ENCODE measurements around the gene IGF1R.
A peak's percentile ranks its signal among the peaks of the same experiment; 100 is the strongest.

The IGF1R gene

DNA sequence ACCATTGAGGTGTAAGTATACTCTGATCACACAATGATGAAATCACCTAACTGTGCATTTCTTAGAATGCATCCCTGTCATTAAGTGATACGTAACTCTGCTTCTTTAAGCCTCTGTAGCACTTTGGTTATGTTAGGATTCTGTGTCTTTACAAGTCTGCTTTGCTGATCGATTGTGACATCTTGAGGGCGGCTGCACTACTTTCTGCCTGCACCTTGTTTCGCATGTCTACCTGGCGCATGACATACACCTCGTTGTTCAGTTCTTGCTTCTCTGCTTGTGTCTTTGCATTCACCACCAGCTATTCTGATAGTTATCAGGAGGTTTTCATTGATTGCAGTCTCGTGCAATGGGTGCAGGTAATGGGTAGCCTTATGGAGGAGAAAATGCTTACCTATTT is 32.7 kb downstream of the IGF1R start:
- TF ChIP-seq, protein P1, sequence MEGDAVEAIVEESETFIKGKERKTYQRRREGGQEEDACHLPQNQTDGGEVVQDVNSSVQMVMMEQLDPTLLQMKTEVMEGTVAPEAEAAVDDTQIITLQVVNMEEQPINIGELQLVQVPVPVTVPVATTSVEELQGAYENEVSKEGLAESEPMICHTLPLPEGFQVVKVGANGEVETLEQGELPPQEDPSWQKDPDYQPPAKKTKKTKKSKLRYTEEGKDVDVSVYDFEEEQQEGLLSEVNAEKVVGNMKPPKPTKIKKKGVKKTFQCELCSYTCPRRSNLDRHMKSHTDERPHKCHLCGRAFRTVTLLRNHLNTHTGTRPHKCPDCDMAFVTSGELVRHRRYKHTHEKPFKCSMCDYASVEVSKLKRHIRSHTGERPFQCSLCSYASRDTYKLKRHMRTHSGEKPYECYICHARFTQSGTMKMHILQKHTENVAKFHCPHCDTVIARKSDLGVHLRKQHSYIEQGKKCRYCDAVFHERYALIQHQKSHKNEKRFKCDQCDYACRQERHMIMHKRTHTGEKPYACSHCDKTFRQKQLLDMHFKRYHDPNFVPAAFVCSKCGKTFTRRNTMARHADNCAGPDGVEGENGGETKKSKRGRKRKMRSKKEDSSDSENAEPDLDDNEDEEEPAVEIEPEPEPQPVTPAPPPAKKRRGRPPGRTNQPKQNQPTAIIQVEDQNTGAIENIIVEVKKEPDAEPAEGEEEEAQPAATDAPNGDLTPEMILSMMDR (conservative IDR thresholded peaks at IDR 0.05; ENCODE audit: low read depth, low read length), result no peak

DNA sequence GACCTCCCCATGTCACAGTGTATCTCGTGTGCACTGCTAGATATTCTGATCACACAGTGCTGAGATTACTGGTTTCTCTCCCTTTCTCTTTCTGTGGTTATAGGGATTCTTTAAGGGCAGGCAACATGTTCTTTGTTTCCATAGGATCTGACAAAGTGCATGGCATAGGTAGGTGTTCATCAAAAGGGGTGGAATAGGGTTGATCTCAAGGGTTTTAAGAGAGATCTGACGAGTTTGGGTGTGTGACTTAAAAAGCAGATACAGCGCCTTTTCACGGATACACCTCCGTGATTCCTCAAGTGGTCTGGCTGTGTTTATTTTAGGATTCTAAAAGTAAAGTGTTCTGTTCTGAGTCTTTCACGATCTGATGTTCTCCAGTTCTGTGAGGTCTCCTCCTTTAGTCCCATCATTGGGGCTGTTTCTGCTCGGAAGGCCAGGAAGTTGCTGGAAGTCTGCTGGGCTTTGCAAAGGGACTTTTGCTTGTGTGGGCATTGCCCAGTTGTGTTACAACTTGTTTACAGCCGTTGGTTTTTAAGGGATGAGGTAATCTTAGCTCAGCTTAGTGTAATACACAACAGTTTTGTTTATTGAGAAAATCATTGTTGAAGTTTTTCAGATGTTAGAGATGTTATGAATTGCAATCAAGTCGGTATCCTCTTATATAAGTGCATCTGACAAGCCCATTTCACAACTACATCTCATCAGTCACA is 34.8 kb downstream of the IGF1R start:
- DNase-seq (ENCODE audit: low read depth), result no peak
- H3K4me3 ChIP-seq (ENCODE audit: low read depth, low read length), result no peak overlapping the region
- TF ChIP-seq, protein P1 (conservative IDR thresholded peaks at IDR 0.05; ENCODE audit: low read depth, low read length), result no peak

More for the DNA sequence above, 32.7 kb downstream of the IGF1R start:
- DNase-seq (ENCODE audit: low read depth), result no peak
- H3K4me3 ChIP-seq (ENCODE audit: low read depth, low read length), result no peak overlapping the region

DNA sequence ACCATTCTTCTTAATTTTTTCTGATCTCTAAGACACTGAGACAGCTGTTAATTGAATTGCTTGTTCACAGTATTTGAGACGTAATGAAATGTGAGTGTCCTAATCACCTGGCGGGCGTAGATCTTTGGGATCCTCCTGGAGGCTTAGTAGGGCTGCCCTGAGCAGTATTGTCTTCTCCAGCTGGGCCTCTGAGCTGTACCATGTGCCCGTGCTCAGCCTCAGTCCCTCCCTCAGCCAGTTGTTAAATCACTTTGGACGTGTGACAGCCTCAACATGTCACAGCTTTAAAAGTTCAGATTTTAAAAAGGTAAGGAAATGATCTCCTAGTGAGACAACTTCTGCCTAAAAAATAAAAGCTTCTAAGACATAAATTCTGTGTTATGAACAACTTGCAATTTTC is 35.5 kb downstream of the IGF1R start:
- TF ChIP-seq, protein P1 (conservative IDR thresholded peaks at IDR 0.05; ENCODE audit: low read depth, low read length), result no peak
- DNase-seq (ENCODE audit: low read depth), result no peak
- no peak overlapping the region for H3K4me3 ChIP-seq (ENCODE audit: low read depth, low read length)

DNA sequence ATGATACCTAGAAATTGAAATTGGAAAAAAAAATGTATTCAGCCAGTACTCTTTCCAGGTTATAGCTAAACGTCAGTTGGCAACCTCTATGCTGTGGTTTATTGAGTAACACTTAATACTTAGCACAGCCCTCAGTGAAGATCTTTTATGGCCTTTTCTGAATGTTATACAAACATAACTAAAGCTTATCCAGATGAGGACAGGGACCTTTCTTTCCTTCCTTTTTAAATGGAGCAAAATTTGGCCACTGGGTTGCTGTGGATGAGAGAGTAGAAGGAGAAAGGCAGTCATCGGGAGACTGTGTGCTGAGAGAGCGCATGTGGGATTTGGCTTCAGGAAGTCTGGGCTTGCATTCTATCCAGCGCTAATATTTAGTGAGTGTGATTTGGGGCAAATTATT is 36.1 kb downstream of the IGF1R start:
- DNase-seq (ENCODE audit: low read depth), result peak; percentile 78

DNA sequence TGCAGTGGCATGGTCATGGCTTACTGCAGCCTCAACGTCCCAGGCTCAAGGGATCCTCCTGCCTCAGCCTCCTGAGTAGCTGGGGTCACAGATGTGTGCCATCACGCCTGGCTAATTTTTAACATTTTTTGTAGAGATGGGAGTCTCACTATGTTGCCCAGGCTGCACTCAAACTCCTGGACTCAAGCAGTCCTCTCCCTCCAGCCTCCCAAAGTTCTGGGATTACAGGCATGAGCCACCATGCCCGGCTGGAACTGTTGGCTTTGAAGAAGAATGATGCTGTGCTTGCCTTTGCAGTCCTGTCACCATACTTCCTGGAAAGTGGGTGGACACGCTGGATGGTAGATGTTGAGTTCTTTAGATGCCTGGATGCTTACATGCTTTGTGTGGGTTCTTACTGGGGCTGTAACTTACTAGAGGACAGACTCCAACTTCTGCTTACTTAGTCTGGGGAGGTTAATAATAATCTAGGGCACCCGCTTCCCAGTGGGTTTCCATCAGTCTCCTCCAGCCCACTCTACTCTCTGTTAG is 36.7 kb downstream of the IGF1R start:
- TF ChIP-seq, protein P1 (conservative IDR thresholded peaks at IDR 0.05; ENCODE audit: low read depth, low read length), result no peak
- DNase-seq (ENCODE audit: low read depth), result no peak
- no peak overlapping the region for H3K4me3 ChIP-seq (ENCODE audit: low read depth, low read length)

More for the DNA sequence above, 36.1 kb downstream of the IGF1R start:
- TF ChIP-seq, protein P1 (conservative IDR thresholded peaks at IDR 0.05; ENCODE audit: low read depth, low read length), result no peak
- H3K4me3 ChIP-seq (ENCODE audit: low read depth, low read length), result no peak overlapping the region

DNA sequence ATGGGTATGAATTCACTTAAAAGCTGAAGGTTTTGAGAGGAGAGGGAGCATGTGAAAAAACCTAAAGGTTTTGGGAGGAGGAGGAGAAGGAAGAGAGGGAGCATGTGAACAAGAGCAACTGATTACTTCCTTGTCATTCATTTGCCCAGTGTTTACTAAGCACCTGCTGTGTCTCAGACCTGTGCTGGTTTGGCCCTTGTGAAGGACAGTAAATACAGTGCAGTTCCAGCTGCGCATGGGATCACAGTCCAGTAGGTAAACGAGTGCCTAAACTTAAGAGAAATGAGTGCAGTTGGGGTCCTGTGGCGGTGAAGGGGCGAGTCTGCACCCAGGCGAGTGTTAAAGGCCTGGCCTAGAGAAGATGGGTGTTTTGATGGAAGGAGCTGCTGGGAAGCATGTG is 38.6 kb downstream of the IGF1R start:
- H3K4me3 ChIP-seq (ENCODE audit: low read depth, low read length), result no peak overlapping the region
- TF ChIP-seq, protein P1 (conservative IDR thresholded peaks at IDR 0.05; ENCODE audit: low read depth, low read length), result no peak

DNA sequence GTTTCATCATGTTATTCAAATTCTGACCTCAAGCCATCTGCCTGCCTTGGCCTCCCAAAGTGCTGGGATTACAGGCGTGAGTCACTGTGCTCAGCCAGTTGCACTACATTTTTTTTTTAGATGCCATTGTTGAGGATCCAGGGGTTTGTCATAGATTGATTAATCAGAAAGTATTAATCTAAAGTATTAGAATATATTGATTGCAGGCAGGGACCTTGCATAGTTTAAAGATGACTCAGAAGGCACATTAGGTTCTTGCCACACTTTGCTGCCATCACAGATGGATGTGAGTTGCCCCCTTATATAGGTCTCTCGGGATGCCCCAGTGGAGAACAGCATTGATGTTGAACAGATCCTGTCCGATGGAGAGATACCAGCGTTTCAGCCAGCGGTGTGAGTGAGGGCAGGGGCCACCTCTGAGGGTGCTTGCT is 41.1 kb downstream of the IGF1R start:
- TF ChIP-seq, protein P1 (conservative IDR thresholded peaks at IDR 0.05; ENCODE audit: low read depth, low read length), result no peak
- DNase-seq (ENCODE audit: low read depth), result peak; percentile 48

More for the DNA sequence above, 38.6 kb downstream of the IGF1R start:
- DNase-seq (ENCODE audit: low read depth), result no peak

More for the DNA sequence above, 41.1 kb downstream of the IGF1R start:
- H3K4me3 ChIP-seq (ENCODE audit: low read depth, low read length), result no peak overlapping the region

Measured in choroid plexus epithelial cell (primary cell).